Testis (tissue), 3 donors: ENCODE measurements around the gene APLF. TPM values are rescaled to one million over a fixed set of nuclear protein-coding genes. Genes with fewer than 3 reads are reported as not detected.

ENCODE experiments used
- DNase-seq: peaks from one replicate; pipeline ENCODE4 v3.0.0-alpha.2; 2019
- H3K27ac ChIP-seq, 2 donors: fragments of 200-600 bp; sonication (generic); one replicate each; pipeline ENCODE4 v1.5.1; 2019
- H3K27me3 ChIP-seq: fragments of 200-600 bp; sonication (generic); one replicate; pipeline ENCODE4 v1.5.1; 2019
- H3K36me3 ChIP-seq: fragments of 200-600 bp; sonication (generic); one replicate; pipeline ENCODE4 v1.5.1; 2017; ENCODE audit warnings: low read depth; ENCODE audit errors: missing control alignments
- H3K4me1 ChIP-seq: fragments of 200-600 bp; sonication (generic); one replicate; pipeline ENCODE4 v1.5.1; 2019
- H3K4me3 ChIP-seq, 2 donors: fragments of 200-600 bp; sonication (generic); one replicate each; pipeline ENCODE4 v1.5.1; 2017 to 2019
- H3K9me3 ChIP-seq: fragments of 200-600 bp; sonication (generic); one replicate; pipeline ENCODE4 v1.5.1; 2017
- CTCF ChIP-seq, 3 experiments: fragments of 450-650 bp in 2 of 3; fragments of 200-600 bp in 1 of 3; sonication (generic) in 1 of 3; IDR thresholded peaks; one replicate each; pipeline ENCODE4 v1.5.1; 2016 to 2019; ENCODE audit warnings: antibody characterized with exemption in 3 of 3, mild to moderate bottlenecking in 2 of 3, moderate library complexity in 1 of 3
- POLR2A ChIP-seq: fragments of 450-650 bp; IDR thresholded peaks from one replicate; pipeline ENCODE4 v1.6.1; 2017; ENCODE audit warnings: antibody characterized with exemption, mild to moderate bottlenecking, moderate library complexity
- WGBS, 2 donors: methylation state at CpG; one replicate each; pipeline ENCODE4 v1.1.5; 2018; 5-methylcytosine and 5-hydroxymethylcytosine counted together
- intact Hi-C: fragments of 100-400 bp; cut with DNase I; formaldehyde crosslinking; loops from one replicate; pipeline ENCODE4 v1.15.1; 2023; ENCODE audit warnings: low total_unique reads
- polyA plus RNA-seq: library from polyadenylated mRNA; stranded (reverse); fragments of 350-450 nt; fragmentation: Illumina TruSeq; extraction: RNeasy Lipid Tissue Mini Kit (QIAGEN cat#74804); gene quantifications from one replicate; pipeline ENCODE4 v1.2.3, GENCODE V29; 2014; ENCODE audit warnings: low read depth, low replicate concordance; ENCODE audit not compliant: insufficient read depth
- total RNA-seq, 2 donors: library from RNA; depleted of rRNA; stranded (reverse); fragments of >200 nt; gene quantifications; one replicate each; pipeline ENCODE4 v1.2.3, GENCODE V29; 2016

The APLF gene
- total and polyA plus RNA-seq, 3 donors from 2014 or later, result 6.6 to 21.7 (median 14.7) TPM

- no peaks in the 10 kb centered on the region for H3K4me1 ChIP-seq
- WGBS, 2 donors, result 90 to 98% methylated on average over 1 of the region's 1 CpG
- H3K9me3 ChIP-seq, result no peaks in the 10 kb centered on the region
- no peaks in the 10 kb centered on the region for H3K36me3 ChIP-seq
- no peak for DNase-seq
- TF ChIP-seq CTCF (IDR thresholded peaks at IDR 0.05), result no peak
- TF ChIP-seq POLR2A, result no peak
- no peak overlapping the region for H3K4me3 ChIP-seq
- no peak overlapping the region for H3K27ac ChIP-seq
- intact Hi-C loops, result no loop called here
- no peaks in the 10 kb centered on the region for H3K27me3 ChIP-seq
Observed at GRCh38 chr2:68603059-68603458, 135.7 kb downstream of the APLF start.

- no peak for DNase-seq
- no peak for TF ChIP-seq CTCF (IDR thresholded peaks at IDR 0.05)
- TF ChIP-seq POLR2A, result no peak
- no peaks in the 10 kb centered on the region for H3K36me3 ChIP-seq
- no peaks in the 10 kb centered on the region for H3K27me3 ChIP-seq
- intact Hi-C loops, result no loop called here
- H3K27ac ChIP-seq, result no peak overlapping the region
- H3K4me3 ChIP-seq, result no peak overlapping the region
- no peaks in the 10 kb centered on the region for H3K4me1 ChIP-seq
- H3K9me3 ChIP-seq, result no peaks in the 10 kb centered on the region
- 82 to 83% methylated on average over 3 of the region's 3 CpGs for whole genome bisulfite sequencing, 2 donors
Observed at GRCh38 chr2:68604077-68604476, 136.7 kb downstream of the APLF start.

- WGBS, 2 donors, result 84 to 94% methylated on average over 1 of the region's 1 CpG
- intact Hi-C loops, result no loop called here
- H3K4me1 ChIP-seq, result no peaks in the 10 kb centered on the region
- DNase-seq, result no peak
- no peaks in the 10 kb centered on the region for H3K9me3 ChIP-seq
- no peaks in the 10 kb centered on the region for H3K27me3 ChIP-seq
- no peak overlapping the region for H3K27ac ChIP-seq
- no peaks in the 10 kb centered on the region for H3K36me3 ChIP-seq
- no peak for TF ChIP-seq POLR2A
- TF ChIP-seq CTCF (IDR thresholded peaks at IDR 0.05), result no peak
- H3K4me3 ChIP-seq, result no peak overlapping the region
Observed at GRCh38 chr2:68605939-68606338, 138.6 kb downstream of the APLF start.

GRCh38 chr2:68606759-68607158 lies 139.4 kb downstream of the APLF start:
- no peak for TF ChIP-seq CTCF (IDR thresholded peaks at IDR 0.05)
- no peak for TF ChIP-seq POLR2A
- H3K27ac ChIP-seq, result no peak overlapping the region
- no peak overlapping the region for H3K4me3 ChIP-seq
- H3K9me3 ChIP-seq, result no peaks in the 10 kb centered on the region
- H3K36me3 ChIP-seq, result no peaks in the 10 kb centered on the region
- intact Hi-C loops, result no loop called here
- WGBS, 2 donors, result 78 to 83% methylated on average over 4 of the region's 4 CpGs
- no peaks in the 10 kb centered on the region for H3K27me3 ChIP-seq
- no peaks in the 10 kb centered on the region for H3K4me1 ChIP-seq
- no peak for DNase-seq

GRCh38 chr2:68607837-68608236 lies 140.5 kb downstream of the APLF start:
- intact Hi-C loops, result no loop called here
- no peak for DNase-seq
- Histone ChIP-seq H3K27me3 (no peaks in the 10 kb centered on the region), H3K4me3 (no peak overlapping the region), H3K36me3 (no peaks in the 10 kb centered on the region), H3K4me1 (no peaks in the 10 kb centered on the region), H3K27ac (no peak overlapping the region), H3K9me3 (no peaks in the 10 kb centered on the region)
- no peak for TF ChIP-seq CTCF (IDR thresholded peaks at IDR 0.05)
- no peak for TF ChIP-seq POLR2A
